ENCODE measurements around the gene ALX4.

The ALX4 gene

DNA sequence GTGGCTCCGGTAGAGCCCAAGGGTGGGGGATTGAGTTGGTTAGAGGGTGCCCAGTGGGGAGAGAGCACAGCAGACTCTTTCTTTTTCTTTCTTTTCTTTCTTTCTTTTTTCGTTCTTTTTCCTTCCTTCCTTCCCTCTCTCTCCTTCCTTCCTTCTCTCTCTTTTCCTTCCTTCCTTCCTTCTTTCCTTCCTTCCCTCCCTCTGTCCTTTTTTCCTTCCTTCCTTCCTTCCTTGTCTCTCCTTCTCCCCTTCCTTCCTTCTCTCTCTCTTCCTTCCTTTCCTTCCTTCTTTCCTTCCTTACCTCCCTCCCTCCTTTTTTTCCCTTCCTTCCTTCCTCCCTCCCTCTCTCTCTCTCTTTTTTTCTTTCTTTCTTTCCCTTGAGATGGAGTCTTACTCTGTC is 4.8 kb upstream of the ALX4 start:
- no peak for DNase-seq

DNA sequence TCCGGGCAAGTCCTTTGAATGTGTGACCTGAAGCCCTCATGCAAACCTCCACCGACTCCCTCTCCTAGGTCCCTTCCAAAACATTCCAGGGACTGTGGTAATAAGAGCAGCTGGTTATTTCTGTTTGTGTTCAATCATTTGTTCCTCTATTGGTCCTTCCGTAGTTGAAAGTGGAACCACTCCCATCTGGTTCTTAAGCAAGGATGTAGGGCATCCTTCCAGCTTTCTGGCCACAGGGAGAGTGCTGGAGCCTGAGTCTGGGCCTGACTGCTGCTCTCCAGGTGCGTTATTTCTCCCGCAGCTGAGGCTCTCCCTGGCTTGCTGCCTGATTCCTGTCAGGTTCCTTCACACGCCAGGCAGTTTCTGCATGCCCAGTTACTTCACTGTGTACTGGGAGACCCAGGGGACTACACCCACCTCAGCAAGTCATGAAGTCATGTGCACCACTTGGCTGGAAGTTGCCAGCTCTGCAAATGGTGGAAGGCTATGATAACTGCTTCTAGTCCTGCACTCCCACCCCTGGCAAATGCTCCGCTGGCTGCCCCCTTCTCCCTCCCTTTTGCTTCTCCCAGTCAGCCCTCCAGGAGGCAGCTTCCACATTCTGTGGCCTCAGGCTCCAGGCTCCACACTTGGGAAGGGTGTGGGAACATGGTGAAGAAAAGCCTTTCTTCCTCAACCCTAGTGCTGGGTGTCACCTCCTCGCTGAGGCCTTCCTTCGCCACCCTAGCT is 4.0 kb upstream of the ALX4 start:
- no peak for DNase-seq

DNA sequence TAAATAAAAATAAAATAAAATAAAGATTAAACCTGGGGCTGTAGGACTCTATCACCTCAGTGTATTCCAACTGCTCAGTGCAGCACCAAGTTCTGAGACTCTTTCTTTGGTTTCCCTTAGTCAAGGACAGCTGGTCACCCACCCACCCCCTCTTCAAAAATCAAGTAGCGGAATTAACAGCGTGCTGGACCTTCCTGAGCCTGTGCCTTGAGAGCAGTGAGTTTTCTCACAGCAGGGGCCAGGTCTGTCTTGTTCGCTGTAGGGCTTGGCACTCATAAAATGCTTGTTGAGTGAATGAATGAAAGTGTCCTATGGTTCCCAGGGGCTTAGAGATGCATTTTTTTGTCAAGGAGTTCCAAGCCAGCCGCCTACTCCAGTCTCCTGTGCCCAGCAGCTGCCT is 2.9 kb upstream of the ALX4 start:
- no peak for DNase-seq

DNA sequence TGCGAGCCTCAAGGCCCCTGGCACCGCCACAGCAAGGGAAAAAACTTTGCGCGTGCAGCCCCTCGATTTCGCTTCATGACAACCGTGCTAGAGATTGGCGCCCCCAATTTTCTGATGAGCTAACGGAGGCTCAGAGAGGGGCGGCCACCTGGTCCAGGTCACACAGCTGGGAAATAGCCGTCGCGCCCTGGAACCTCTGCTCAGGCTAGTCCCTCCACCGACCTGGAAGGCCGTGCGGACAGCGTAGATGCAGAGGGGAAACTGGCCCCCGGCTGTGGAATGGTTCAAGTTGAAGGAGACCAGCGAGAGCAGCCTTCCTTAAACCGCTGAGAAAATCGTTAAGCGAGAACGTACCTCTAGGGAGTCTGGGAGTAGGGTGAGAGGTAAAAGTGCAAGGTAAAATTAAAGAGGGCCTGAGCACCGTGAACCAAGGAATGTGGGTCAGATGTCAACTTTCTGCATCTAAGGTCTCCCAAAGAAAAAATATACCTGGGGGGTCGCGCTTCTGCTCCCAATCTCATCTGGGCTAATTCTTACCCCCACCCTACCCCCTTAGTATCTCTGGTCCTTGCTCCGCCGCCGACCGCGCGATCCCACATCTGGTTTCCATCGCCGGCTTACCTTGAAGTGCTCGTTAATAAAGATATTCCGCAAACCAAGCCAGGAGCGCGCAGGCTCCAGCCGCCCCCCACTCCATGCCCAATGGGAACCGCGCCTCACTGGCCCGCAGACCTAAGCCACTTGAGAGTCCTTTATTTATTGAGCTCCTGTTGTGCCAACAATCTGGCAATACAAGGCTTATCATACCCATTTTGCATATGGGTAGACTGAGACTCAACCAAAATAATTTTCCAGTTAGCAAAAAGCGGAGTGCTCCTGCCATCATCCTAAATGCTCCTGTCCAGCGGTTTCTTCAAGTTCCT is 1.7 kb upstream of the ALX4 start:
- no peak for DNase-seq

DNA sequence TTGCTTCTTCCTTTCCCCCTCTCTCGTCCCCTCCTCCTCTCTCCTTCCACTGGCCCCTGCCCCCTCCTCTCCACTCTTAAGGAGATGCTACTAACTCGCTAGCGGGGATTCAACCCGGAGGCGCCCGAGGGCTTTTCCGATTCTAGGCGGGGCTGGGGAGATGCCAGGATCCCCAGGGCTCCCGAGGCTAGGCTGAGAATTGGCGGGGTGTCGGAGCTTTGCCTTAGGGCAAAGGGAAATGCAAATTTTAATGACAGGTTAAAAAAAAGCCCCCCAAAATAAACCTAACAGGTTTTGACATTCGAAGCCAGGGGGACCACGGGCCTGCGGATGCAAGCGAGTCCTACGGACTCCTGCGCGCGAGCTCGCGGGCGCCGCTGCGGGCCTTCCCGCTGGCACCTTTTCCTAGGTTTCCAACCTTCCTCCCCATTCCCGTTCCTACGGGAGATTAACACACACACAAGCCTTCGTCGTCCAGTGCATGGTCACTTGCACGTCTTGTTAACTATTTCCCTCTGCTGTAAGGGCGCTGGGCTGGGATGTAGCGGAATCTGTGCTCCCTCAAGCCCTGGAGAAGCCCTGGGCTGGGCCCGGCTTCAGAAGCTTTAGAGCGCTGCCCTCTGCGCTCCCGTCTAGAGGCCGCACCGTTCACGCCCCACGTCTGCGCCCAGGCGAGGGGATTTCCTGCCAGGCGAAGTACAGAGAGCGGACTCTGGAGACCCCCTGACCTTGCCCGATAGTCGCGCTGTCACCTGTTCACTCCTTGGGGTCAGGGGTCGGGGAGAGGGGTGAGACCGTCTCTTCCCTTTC is 729 bp upstream of the ALX4 start:
- no peak for DNase-seq

DNA sequence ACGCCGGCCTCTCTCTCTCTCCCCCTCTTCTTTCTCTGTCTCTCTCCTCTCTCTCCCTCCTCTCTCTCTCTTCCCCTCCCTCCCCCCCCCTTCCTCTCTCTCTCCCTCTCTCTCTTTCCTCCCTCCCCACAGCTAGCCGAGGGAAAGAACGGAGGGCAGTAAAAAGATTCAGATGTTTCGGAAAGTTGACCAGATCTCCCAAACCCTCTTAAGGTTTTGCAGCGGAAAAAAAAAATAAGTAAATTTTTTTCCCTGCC is 195 bp upstream of the ALX4 start:
- DNase-seq, result no peak

DNA sequence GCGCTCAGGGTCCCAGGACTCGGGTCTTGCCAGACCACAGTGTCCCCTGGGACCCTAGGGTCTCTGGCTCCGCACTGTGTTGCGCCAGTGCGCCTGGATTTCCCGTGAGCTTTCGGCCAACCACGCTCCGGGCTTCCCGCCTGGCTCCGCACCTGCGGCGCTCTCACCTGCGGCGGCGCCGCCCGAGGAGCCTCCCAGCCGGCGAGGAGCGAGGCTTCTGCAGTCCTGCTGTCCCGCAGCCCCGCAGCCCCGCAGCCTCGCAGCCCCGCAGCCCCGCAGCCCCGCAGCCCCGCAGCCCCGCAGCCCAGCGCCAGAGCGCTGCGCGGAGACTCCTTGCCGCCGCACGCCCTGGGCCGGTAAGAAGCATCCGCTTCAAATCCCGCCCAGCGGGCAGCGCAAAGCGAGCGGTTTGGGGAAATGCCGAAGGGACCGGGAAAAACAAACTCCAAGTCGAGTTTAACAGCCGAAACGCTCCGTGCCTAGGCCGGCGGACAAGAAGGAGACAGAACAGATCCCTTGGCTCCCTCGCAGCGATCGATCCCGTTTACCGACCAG is 939 bp downstream of the ALX4 start:
- no peak for DNase-seq

DNA sequence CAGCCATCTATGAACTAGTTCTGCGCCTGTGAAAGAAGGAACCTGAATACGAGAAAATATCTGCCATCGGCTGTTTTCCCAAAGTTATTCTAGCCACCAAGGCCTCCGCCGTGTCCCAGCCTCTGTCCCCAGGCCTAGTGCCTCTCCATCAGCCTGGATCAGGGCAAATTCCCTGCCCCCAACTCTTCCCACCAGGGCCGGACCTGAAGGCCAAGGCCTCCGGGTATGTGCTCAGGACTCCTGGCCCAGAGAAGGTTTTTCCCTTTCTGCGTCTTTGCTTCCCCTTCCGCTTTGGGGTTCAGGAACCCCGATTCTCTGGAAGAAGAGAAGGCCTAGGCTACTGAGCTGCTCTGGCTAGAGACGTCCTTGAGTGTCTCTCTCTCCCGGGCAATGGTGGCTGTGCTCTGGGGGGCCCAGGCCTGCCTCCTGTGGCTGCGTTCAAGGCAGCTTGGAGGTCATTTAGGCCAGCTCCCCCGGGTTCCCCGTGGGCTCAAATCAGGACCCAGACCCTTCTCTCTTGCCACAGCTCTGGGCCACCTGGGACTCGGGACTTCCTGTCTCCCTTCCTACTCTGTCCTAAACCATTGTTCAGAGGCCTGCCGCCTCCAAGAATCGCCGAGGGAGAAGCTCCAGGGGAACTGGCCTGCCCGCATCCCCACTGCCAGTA is 1.6 kb downstream of the ALX4 start:
- no peak for DNase-seq

DNA sequence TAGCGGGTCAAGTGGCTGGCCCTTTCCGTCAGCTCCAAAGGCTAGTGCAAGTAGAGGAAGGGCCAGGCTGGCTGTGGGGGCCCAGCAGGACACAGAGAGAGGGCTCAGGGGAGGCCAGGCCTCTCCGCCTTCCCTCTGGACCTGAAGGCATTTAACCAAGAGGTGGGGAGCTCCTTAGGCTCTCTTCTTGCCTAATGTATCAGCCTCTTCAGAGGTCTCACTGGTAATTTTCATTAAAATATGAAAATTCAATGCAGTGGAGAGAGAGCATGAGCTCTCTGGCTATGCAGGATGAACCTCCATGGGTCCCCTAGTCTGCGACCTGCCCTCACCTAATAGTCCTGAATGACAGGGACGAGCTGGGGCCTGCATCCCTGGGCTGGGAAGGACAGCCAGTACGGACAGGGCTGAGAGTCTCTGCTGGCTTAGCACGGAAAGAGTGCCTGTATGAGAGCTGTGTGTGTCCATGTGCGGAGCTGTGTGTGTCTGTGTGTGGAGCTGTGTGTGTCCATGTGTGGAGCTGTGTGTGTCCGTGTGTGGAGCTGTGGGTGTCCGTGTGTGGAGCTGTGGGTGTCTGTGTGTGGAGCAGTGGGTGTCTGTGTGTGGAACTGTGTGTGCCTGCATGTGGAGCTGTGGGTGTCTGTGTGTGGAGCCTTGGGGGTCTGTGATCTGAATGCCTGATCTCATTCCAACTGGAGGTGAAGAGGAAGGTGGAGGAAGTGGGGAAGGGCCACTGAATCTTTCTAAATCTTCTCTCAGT is 2.4 kb downstream of the ALX4 start:
- DNase-seq, result no peak

DNA sequence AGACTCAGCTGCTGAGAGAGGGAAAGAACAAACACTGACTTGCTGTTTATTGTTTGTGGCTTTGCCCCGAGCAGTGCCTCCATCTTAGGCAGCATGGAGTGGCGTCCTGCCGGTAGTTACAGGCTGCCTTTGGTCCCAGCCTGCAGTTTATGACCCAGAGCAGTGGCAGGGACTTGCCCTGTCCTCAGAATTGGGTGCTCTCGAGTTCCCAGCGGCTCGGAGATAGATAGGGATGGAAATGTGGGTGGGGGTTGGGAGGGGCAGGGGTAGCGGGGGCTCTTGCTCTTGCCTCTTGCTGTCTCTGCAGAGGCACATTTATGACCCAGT is 3.1 kb downstream of the ALX4 start:
- no peak for DNase-seq

DNA sequence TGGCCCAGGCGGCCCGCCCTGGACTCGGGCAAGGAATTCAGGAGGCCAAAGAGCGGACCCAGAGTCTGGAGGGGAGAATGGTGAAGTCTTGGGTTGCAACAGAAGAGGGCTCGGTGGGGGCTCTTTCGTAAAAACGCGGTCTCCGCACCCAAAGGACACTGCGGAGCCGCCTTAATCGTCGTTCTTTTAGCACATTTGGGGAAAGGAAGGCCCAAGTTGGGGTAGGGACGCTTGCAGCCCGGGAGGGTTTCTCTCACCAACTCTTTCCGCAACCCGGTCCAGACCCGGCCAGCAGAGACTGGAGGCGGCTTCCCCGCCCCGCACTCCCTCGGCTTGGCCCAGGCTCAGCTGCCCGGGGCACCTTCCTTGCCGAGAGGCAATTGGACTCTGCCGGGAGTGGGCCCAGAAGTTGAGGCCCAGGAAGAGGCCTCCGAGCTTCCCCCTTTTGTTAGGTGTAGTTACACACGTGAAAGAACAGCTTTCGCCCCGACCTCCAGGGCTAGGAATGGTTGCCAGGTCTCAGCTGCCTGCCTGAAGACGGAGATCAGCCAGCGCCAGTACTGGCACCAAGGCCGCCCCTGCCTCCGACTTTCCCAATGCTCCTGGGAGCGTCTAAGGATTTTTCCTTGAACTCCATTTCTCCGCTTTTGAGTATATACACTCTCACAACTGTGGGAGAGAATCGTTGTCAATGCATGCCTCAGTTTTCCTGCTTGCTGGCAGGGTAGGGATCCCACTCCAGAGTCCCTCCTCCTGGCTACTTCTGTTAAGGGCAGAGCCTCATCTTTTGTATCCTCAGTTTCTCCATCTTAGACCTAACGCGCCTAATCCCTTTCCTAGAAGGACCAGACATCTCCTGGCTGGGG is 3.7 kb downstream of the ALX4 start:
- DNase-seq, result no peak

DNA sequence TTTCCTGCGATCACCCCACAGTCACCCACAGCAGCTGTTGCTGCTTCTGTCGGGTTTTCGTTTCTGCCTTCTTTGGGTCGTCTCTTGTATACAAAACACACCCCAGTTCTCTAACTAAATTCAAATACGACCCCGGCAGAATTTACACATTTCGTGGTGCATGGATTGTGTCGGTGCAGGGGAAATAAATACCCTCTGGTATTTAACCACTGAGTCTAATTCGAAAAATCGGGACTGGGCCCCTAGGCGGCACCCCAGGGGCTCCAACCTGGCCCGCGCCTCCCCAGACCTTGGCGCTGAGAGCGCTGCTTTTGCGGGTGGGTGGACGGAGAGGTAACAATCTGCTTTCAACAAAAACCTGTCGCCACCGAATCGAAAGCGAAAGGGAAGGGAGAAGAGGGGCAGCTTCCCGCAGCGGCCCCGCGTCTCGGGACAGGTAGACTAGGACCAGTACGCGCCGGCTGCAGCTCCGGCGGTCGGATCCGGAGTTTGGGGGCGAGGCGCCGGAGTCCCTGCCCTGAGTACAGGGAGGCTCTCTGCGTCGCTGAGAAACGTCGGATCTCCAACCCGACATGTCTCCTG is 4.4 kb downstream of the ALX4 start:
- peak in 1 of 2 donors; percentile 37 for DNase-seq

DNA sequence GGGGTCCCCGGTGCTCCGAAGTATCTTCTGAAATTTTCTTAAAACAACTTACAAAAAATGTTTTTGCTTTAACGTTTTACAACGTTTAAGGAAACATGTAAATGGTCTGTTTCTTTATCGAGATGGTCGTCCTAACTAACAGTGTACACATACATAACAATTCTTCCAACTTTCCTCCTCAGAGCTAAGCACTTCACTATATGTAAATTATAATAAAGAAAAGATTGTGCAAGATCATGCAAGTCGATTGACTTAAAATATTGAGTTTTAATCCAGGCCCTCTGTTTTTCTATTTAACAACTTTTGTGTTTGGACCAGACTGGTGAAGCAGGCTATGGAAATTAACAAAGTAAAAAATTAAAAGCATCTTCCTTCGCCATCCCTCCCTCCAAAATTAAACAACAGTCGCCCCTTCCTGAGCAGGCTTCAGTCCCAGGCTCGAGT is 4.9 kb downstream of the ALX4 start:
- DNase-seq, result no peak

DNA sequence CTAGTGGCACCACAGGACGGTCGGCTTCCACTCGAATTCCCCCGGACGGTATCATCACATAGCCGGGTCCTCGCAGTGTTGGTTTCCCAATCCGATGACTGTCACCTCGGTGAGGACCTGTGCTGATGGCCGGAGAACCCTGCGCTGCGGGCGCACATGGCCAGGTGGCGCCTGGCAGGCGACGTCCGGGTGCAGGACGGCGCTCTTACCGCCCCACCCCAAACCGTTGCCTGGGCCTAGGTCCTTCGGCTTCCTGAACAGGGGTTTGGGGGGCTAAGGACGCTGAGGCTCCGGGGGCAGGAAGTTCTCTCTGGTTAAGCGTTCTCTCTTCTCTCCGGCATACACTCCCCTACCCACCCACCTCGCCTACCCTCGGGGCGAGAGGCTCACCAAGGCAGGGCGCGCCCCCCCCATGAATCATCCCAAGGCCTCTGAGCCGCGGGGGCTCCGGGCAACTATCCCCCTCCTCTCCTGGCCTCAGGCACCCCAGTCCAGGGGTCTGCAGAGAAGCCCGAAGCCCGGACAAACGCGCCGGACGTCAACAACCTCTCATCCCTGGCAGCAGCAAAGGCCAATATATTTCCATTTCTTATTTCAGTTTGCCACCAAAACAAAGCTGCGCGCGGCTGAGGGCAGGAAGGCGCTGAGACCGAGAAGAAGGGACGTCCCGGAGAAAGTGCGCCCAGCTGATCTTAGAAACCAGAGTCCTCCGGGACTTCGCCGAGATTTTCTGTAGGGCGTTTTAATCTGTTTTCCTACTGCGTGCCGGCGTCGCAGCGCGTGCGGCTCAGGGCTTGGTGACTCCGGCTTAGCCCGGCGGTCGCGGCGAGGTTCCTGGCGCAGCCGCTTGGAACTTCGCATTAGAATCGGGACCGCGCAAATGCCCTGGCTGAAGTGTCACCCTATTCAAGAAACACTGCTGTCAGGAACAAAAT is 5.6 kb downstream of the ALX4 start:
- no peak for DNase-seq

DNA sequence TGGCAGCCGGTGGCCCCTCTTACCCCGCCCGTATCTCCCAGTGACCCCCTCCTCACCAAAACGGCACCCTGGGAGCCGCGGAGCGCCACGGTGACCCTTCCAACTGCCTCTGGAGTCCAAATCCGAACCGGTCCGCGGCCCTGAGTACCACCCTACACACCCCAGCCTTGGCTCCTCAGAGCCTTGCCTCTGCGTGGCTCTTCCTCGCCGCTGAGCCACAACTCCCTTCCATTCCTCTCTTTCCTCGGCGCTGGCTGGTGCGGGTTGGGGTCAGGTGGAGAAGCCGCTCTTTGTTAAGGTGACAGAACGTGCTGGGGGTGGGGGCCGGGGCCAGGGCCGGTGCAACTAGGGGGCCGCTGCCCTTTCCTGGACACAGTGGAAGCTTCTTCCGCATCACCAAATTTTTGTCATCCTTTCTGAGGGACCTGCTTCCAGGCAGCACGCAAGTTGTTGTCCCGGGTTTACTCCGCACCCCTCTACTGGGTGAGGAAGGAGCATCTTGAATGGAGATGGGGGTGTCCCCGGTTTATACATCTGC is 6.5 kb downstream of the ALX4 start:
- DNase-seq, result no peak

DNA sequence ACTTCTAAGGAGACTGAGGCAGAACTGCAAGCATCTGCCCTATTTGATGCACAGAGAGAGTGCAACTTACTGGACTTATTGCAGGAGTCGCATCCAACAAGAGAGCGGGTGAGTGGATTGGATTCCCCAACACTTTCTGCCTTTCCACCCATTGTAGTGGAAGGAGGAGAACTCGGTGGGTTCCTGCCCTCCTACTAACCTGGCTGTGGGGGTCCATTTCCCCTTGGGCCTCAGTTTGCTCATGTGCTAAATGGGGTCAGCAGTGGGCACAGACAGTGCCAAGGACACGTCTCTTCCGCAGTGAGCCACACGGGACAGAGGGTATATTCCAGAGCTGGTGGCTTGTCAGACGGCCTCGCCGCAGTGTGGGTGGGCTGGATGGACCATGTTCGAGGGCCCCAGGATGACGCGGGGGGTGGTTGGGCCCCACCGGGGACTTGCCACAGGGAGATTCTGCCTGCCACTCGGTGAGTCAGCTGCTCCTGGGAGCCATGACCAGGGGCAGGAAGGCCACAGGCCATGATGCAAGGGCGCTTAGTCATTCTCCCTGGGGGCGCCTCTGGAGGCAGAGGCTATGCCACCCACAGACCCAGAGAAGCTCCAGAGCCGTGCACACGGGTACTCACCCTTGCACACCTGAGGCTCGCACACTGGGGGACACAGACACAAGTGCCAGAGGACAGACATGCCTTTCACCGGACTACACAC is 8.2 kb downstream of the ALX4 start:
- no peak for DNase-seq

DNA sequence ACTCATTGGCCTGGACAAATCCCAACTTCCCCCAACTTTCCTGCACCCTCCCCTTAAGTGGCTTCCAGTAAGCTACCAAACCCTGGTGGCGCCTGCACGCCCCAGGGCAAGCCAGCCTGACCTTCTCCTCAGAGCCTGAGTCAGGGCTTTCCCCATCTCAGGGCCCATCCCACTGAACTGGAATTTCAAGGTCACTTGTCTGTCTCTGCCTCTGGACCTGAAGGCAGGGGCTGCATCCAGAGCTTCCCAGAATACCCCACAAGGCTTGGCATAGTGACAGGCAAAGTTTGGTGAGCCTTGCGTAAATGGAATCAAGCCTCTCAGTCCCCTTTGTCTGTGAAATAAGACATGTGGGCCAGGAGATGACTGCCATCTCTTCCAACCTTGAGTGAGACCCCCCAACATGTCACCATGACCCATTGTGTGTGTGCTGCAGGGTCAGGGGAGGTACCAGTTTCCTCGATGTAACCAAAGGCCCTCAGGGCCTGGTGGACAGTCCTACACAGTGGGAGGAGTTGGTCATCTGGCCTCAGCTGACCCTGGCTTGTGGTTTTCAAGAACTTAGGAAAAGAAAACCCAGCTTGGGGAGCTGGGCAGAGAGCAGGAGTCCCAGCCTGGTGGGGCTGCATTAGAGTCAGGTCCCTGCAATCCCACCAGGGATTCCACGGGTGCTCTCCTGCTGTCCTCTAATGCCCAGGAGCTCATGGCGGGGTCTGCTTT is 8.9 kb downstream of the ALX4 start:
- no peak for DNase-seq

DNA sequence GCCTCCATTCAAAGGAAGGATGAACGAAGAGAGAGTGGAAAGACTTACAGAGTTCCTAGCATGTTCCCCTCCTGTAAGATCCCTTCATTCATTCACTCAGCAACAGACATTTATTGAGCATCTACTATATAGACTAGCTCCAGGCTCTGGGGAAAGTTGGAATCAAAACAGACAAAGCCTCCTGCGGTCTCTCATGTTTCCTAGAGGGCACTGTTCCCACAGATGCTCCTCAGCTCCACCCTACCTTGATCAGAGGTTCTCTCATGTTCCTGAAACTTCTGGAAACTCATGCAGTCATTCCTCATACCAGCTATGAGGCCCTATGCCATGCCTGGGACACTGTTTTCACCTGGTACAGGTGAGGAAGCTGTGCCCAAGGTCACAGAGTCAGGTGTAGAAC is 11.1 kb downstream of the ALX4 start:
- no peak for DNase-seq

Data from stimulated activated CD4-positive, alpha-beta T cell treated with anti-CD3 and anti-CD28 coated beads, Interleukin-2, amount 100 ng/mL, for 48 hours (primary cell).